DOHH2 (cell line): ENCODE measurements around the gene RAB27B.

ENCODE experiments used
- H3F3A ChIP-seq: fragments of 200-600 bp; sonication (generic), shearing (Covaris generic); 2 replicates; pipeline ENCODE4 v1.6.0; 2016; ENCODE audit warnings: antibody characterized with exemption, mild to moderate bottlenecking; ENCODE audit not compliant: control insufficient read depth, insufficient read depth
- H3K27ac ChIP-seq: fragments of 200-600 bp; sonication (generic); 2 replicates; pipeline ENCODE4 v1.5.1; 2014; ENCODE audit warnings: low read depth, mild to moderate bottlenecking, low read length, moderate library complexity
- H3K27me3 ChIP-seq: fragments of 200-600 bp; sonication (generic); 2 replicates; pipeline ENCODE4 v1.6.1; 2014; ENCODE audit warnings: mild to moderate bottlenecking, low read length, mixed read lengths; ENCODE audit not compliant: control insufficient read depth
- H3K36me3 ChIP-seq: fragments of 200-600 bp; sonication (generic); 2 replicates; pipeline ENCODE4 v1.6.1; 2014; ENCODE audit warnings: mild to moderate bottlenecking, low read length, moderate library complexity, mixed read lengths; ENCODE audit not compliant: control insufficient read depth
- H3K4me1 ChIP-seq: fragments of 200-600 bp; sonication (generic); 2 replicates; pipeline ENCODE4 v1.6.1; 2014; ENCODE audit warnings: mild to moderate bottlenecking, low read length, mixed read lengths; ENCODE audit not compliant: control insufficient read depth
- H3K4me2 ChIP-seq: fragments of 200-600 bp; sonication (generic); 2 replicates; pipeline ENCODE4 v1.6.0; 2014; ENCODE audit warnings: mild to moderate bottlenecking, low read length, moderate library complexity
- H3K4me3 ChIP-seq: fragments of 200-600 bp; sonication (generic); 2 replicates; pipeline ENCODE4 v1.5.1; 2014; ENCODE audit warnings: mild to moderate bottlenecking, low read length, mixed read lengths
- H3K79me2 ChIP-seq: fragments of 200-600 bp; sonication (generic); 2 replicates; pipeline ENCODE4 v1.6.1; 2014; ENCODE audit warnings: mild to moderate bottlenecking, low read length, mixed read lengths; ENCODE audit not compliant: control insufficient read depth
- H3K9me2 ChIP-seq: fragments of 200-600 bp; sonication (generic); replicated peaks from 2 replicates; pipeline ENCODE4 v1.6.1; 2014; ENCODE audit warnings: mild to moderate bottlenecking, low read length, mixed read lengths; ENCODE audit not compliant: control insufficient read depth
- H3K9me3 ChIP-seq: fragments of 200-600 bp; sonication (generic); 2 replicates; pipeline ENCODE4 v1.6.1; 2014; ENCODE audit warnings: antibody characterized with exemption, low read length, mixed read lengths; ENCODE audit not compliant: control insufficient read depth, insufficient read depth
- H4K20me1 ChIP-seq: fragments of 200-600 bp; sonication (generic); 2 replicates; pipeline ENCODE4 v1.6.0; 2014; ENCODE audit warnings: low read depth, mild to moderate bottlenecking, antibody characterized with exemption, low read length, moderate library complexity; ENCODE audit not compliant: control insufficient read depth, insufficient read depth
- CTCF ChIP-seq: fragments of 200-600 bp; sonication (generic); IDR thresholded peaks from one replicate; pipeline ENCODE4 v1.5.1; 2014; ENCODE audit warnings: antibody characterized with exemption, mild to moderate bottlenecking, low read depth, low read length; ENCODE audit not compliant: poor library complexity, severe bottlenecking
- EZH2phosphoT487 ChIP-seq: fragments of 200-600 bp; sonication (generic); IDR thresholded peaks from 2 replicates; pipeline ENCODE4 v1.6.1; 2017; ENCODE audit warnings: borderline replicate concordance, mild to moderate bottlenecking, antibody characterized with exemption, low read length, moderate library complexity, mixed read lengths

The RAB27B gene

GRCh38 chr18:54824761-54825160 is 3.5 kb upstream of the RAB27B start:
- TF ChIP-seq EZH2phosphoT487 = no peak
- no peak for TF ChIP-seq CTCF
- H3K4me1 ChIP-seq = no peaks in the 10 kb centered on the region

DNA sequence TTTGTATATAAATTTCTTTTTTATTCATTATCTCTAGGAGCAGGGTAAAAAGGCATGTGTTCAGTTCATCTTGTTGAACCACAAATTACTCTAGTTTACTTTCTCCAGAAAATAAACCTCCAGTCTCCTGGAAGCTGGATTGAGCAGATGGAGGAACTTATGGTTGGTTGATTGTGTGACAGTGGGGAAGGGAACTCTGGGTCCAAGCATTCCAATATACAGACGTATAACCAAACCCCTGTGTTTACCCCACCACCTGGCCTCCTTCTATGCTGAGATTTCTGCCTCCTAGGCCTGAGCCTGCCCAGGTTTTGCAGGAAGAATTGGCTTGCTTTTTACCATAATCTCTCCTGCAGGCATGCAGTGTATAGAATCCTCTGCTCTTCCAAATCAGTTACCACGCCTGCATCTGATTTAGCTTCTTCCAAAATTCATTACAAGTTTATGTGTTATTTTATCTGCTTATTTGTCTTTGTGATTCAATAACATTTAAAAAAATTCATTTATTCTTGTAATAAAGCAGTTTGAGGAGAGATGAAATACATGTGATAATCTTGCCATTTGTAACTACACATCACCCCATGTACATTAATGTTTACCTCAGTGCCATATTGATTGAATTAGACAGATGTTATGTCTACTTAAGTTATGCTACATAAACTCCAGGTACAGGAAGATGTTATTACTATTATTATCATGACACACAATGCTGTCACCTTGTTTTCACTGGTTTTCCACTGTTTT is 2.5 kb upstream of the RAB27B start:
- Histone ChIP-seq H3K27ac (no peak overlapping the region), H3K79me2 (no peaks in the 10 kb centered on the region), H3K9me2 (no peaks in the 10 kb centered on the region), H3K36me3 (no peaks in the 10 kb centered on the region), H3K4me3 (no peak overlapping the region), H3F3A (no peaks in the 10 kb centered on the region), H3K4me2 (no peak overlapping the region), H3K4me1 (no peaks in the 10 kb centered on the region), H3K27me3 (no peaks in the 10 kb centered on the region), H3K9me3 (no peaks in the 10 kb centered on the region), H4K20me1 (no peaks in the 10 kb centered on the region)
- TF ChIP-seq CTCF = no peak
- no peak for TF ChIP-seq EZH2phosphoT487

More at GRCh38 chr18:54824761-54825160, 3.5 kb upstream of the RAB27B start:
- Histone ChIP-seq H3K79me2 (no peaks in the 10 kb centered on the region), H4K20me1 (no peaks in the 10 kb centered on the region), H3K4me3 (no peak overlapping the region), H3K36me3 (no peaks in the 10 kb centered on the region), H3K27me3 (no peaks in the 10 kb centered on the region), H3K9me3 (no peaks in the 10 kb centered on the region), H3F3A (no peaks in the 10 kb centered on the region), H3K9me2 (no peaks in the 10 kb centered on the region), H3K4me2 (no peak overlapping the region), H3K27ac (no peak overlapping the region)

GRCh38 chr18:54828986-54829385 is 709 bp downstream of the RAB27B start:
- H3K9me3 ChIP-seq = no peaks in the 10 kb centered on the region
- no peaks in the 10 kb centered on the region for H3F3A ChIP-seq
- no peaks in the 10 kb centered on the region for H4K20me1 ChIP-seq
- H3K4me3 ChIP-seq = no peak overlapping the region
- TF ChIP-seq CTCF (no peak), EZH2phosphoT487 (no peak)
- H3K27me3 ChIP-seq = no peaks in the 10 kb centered on the region
- no peak overlapping the region for H3K27ac ChIP-seq
- H3K36me3 ChIP-seq = no peaks in the 10 kb centered on the region
- H3K79me2 ChIP-seq = no peaks in the 10 kb centered on the region
- no peaks in the 10 kb centered on the region for H3K9me2 ChIP-seq
- H3K4me2 ChIP-seq = no peak overlapping the region
- no peaks in the 10 kb centered on the region for H3K4me1 ChIP-seq
